ENCODE results near the gene OR8H2.
"Not testable (repeated sequence)": the region's sequence is repeated elsewhere in the genome, so short reads cannot be mapped to it uniquely, and the experiment has no call there.

The OR8H2 gene, protein sequence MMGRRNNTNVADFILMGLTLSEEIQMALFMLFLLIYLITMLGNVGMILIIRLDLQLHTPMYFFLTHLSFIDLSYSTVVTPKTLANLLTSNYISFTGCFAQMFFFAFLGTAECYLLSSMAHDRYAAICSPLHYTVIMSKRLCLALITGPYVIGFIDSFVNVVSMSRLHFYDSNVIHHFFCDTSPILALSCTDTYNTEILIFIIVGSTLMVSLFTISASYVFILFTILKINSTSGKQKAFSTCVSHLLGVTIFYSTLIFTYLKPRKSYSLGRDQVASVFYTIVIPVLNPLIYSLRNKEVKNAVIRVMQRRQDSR

DNA sequence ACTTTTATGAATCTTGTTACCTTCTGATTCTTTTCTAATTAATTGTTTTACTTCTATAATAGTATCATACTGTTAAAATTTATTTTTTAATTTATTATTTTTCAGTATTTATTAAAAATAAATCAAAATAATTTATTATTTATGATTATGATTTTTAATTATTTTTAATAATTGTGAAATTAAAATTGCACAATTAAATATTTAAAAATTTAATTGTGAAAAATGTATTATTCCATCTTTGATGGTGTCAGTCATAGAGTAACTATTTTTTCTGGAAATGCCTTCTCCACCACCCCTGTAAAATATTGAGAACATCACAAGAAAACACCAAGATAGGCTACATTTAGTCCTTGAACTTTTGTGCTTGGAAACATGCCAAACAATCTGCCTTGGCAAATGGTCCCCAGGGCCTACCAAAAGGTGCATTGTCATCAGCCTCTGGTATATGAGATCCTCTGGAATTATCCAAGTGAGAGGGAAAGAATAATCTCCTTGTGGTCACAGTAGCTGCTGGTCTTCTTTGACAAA lies at the start of gene OR8H2:
OR8H2 (plus strand) TSS at position 478 of the 528 bp plus-strand sequence. CDS start 1,356 bp downstream, outside the sequence.
- no peak for TF ChIP-seq ZFX (IDR thresholded peaks at IDR 0.05; ENCODE audit: borderline replicate concordance)
- TF ChIP-seq, protein P1, sequence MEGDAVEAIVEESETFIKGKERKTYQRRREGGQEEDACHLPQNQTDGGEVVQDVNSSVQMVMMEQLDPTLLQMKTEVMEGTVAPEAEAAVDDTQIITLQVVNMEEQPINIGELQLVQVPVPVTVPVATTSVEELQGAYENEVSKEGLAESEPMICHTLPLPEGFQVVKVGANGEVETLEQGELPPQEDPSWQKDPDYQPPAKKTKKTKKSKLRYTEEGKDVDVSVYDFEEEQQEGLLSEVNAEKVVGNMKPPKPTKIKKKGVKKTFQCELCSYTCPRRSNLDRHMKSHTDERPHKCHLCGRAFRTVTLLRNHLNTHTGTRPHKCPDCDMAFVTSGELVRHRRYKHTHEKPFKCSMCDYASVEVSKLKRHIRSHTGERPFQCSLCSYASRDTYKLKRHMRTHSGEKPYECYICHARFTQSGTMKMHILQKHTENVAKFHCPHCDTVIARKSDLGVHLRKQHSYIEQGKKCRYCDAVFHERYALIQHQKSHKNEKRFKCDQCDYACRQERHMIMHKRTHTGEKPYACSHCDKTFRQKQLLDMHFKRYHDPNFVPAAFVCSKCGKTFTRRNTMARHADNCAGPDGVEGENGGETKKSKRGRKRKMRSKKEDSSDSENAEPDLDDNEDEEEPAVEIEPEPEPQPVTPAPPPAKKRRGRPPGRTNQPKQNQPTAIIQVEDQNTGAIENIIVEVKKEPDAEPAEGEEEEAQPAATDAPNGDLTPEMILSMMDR (IDR thresholded peaks at IDR 0.05) = no peak
- no peak within 1 kb of the TSS for H3K27ac ChIP-seq

DNA sequence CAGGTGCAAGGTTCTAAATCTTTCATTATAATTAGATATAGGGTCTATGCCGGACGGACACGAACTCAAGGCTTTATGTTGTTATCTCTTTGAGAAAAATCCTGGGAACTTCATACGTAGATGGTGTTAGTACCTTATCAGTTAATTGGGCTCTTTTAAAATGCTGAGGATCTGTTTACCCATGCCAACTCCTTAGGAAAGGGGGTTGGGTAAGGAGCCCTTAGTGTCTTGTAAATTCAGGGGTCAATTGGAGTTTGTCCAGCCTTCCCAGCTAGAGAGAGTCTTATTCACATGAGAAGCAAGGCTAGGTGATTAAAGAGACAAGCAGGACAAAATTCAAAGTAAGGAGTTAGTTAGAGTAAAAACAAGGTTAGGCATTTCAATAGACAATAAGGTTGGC lies 47.1 kb upstream of the OR8H2 start:
- H3K27ac ChIP-seq = not testable (repeated sequence)

DNA sequence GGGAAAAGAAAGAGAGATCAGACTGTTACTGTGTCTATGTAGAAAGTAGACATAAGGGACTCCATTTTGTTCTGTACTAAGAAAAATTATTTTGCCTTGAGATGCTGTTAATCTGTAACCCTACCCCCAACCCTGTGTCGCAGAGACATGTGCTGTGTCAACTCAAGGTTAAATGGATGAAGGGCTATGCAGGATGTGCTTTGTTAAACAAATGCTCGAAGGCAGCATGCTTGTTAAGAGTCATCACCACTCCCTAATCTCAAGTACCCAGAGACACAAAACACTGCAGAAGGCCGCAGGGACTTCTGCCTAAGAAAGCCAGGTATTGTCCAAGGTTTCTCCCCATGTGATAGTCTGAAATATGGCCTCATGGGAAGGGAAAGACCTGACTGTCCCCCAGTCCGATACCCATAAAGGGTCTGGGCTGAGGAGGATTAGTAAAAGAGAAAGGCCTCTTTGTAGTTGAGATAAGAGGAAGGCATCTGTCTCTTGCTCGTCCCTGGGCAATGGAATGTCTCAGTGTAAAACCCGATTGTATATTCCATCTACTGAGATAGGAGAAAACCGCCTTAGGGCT lies 45.7 kb upstream of the OR8H2 start:
- not testable (repeated sequence) for H3K27ac ChIP-seq

DNA sequence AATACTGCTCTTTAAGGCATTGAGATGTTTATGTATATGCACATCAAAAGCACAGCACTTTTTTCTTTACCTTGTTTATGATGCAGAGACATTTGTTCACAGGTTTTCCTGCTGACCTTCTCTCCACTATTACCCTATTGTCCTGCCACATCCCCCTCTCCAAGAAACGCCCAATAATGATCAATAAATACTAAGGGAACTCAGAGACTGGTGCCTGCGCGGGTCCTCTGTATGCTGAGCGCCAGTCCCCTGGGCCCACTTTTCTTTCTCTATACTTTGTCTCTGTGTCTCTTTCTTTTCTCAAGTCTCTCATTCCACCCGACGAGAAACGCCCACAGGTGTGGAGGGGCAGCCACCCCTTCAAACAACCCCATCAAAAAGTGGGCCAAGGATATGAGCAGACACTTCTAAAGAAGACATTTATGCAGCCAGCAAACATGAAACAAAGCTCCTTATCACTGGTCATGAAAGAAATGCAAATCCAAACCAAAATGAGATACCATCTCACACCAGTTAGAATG lies 45.2 kb upstream of the OR8H2 start:
- not testable (repeated sequence) for H3K27ac ChIP-seq

DNA sequence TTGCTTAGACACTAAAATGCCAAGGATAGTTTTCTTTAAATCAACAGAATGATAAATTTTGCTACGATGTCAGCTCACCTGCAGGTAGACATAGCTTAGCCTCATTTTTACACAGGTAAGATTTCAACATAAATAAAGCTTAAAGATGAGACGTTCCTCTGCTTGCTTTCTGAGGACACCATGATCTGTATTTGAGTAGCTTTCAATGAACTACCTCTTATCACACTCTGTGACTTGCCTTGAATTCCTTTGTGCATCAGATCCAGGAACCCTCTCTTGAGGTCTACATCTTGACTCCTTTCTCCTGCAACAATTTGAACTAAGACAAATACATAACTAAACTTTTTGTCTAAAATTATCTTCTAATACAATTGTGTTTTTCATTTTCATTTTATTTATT lies 36.5 kb upstream of the OR8H2 start:
- no peak overlapping the region for H3K27ac ChIP-seq
- TF ChIP-seq ZFX (IDR thresholded peaks at IDR 0.05; ENCODE audit: borderline replicate concordance) = no peak
- TF ChIP-seq, protein P1 (IDR thresholded peaks at IDR 0.05) = no peak

DNA sequence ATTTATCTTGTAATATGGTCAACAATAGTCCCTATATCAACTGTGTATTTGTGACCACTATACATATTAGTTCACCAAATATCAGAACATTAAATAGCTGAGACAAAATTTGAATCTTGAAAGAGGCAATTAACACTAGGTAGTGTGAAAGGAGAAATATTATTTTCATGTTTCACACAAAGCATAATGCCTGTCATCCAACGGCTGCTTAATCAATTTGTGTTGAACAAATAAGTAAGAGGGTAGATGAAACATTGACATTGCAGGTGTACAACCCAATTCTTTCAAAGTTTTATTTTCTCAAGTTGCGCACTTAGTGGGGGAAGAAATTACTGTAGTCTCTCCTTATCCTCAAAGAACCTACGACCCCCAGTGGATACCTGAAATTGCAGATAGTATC lies 13.8 kb upstream of the OR8H2 start:
- TF ChIP-seq ZFX (IDR thresholded peaks at IDR 0.05; ENCODE audit: borderline replicate concordance) = no peak
- TF ChIP-seq, protein P1 (IDR thresholded peaks at IDR 0.05) = no peak
- no peak overlapping the region for H3K27ac ChIP-seq

DNA sequence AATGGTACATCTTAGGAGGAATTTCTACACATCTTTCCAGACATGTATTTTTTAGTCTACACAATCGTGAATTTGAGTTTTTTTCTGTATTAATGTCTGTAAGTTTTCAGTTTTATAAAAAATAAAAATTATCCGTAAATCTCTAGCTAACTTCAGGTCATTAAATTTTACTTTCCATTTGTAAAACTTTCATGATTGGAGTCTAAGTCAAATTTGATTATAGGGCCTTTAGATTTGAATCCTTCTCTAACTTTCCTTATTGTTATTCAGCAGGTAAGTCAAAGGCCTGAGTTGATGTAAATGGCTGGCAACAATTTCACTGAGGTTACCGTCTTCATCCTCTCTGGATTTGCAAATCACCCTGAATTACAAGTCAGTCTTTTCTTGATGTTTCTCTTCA lies 10.5 kb upstream of the OR8H2 start, which contains the start of gene OR8I2:
OR8I2 (plus strand) TSS at position 301 of the 400 bp plus-strand sequence; CDS start at position 301, 0 bp downstream.
- no peak within 1 kb of the TSS for H3K27ac ChIP-seq
- TF ChIP-seq ZFX (IDR thresholded peaks at IDR 0.05; ENCODE audit: borderline replicate concordance) = no peak
- TF ChIP-seq, protein P1 (IDR thresholded peaks at IDR 0.05) = no peak

DNA sequence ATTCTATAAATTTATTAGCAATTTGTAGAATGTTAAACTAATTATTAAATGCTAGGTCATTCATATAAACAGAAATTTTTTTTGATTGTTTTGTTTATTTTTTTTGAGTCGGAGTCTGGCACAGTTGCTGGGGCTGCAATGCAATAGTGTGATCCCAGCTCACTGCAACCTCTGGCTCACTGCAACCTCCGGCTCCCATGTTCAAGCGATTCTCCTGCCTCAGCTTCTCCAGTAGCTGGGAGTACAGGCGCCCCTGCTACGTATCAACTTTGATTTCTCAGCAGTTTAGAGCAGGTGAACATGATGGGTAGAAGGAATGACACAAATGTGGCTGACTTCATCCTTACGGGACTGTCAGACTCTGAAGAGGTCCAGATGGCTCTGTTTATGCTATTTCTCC lies 18.6 kb downstream of the OR8H2 start, which contains the start of gene OR8H3:
OR8H3 (plus strand) TSS at position 301 of the 400 bp plus-strand sequence; CDS start at position 301, 0 bp downstream.
- TF ChIP-seq, protein P1 (IDR thresholded peaks at IDR 0.05) = no peak
- no peak for TF ChIP-seq ZFX (IDR thresholded peaks at IDR 0.05; ENCODE audit: borderline replicate concordance)

More for the DNA sequence above, 18.6 kb downstream of the OR8H2 start, which contains the start of gene OR8H3:
- H3K27ac ChIP-seq = no peak within 1 kb of the TSS
